Left ventricle myocardium inferior (tissue), 1 donor: ENCODE measurements around the gene DAB2IP. TPM values are rescaled to one million over a fixed set of nuclear protein-coding genes. Genes with fewer than 3 reads are reported as not detected.

Experiments used
- DNase-seq: peaks from one replicate; pipeline ENCODE4 v3.0.0-alpha.2; 2020
- H3K27ac ChIP-seq: fragments of 200-600 bp; replicated peaks from 2 replicates; pipeline ENCODE4 v1.8.0; 2021
- H3K27me3 ChIP-seq: fragments of 200-600 bp; 2 replicates; pipeline ENCODE4 v1.8.0; 2021; ENCODE audit warnings: low read depth
- H3K36me3 ChIP-seq: fragments of 200-600 bp; 2 replicates; pipeline ENCODE4 v1.8.0; 2021
- H3K4me1 ChIP-seq: fragments of 200-600 bp; 2 replicates; pipeline ENCODE4 v1.8.0; 2021
- H3K4me3 ChIP-seq: fragments of 200-600 bp; 2 replicates; pipeline ENCODE4 v1.8.0; 2021; ENCODE audit warnings: mild to moderate bottlenecking, moderate library complexity
- H3K9me3 ChIP-seq: fragments of 200-600 bp; replicated peaks from 2 replicates; pipeline ENCODE4 v1.8.0; 2021
- CTCF ChIP-seq: fragments of 200-600 bp; IDR thresholded peaks from 2 replicates; pipeline ENCODE4 v1.8.0; 2021; ENCODE audit warnings: antibody characterized with exemption, mild to moderate bottlenecking, borderline replicate concordance
- intact Hi-C: fragments of 100-400 bp; cut with micrococcal nuclease; formaldehyde crosslinking; loops from one replicate; pipeline ENCODE4 v1.11.0; 2022
- total RNA-seq: library from RNA; stranded (reverse); fragmentation: NEBNext Ultra II Directional; extraction: Animal tissue kit (Norgen Biotek cat#: 25700); gene quantifications from one replicate; pipeline ENCODE4 v1.2.1, GENCODE V29; 2021
- donor health status: DM: no; HTN: yes; CAD: no; lungs with severe emphysema.

DAB2IP gene
- total RNA-seq, 1 donor from 2014 or later = 50.7 TPM

GRCh38 chr9:121646992-121647391, 4.4 kb upstream of the DAB2IP start:
- intact Hi-C loops = no loop called here
- no peaks in the 10 kb centered on the region for H3K36me3 ChIP-seq
- H3K27me3 ChIP-seq = no peaks in the 10 kb centered on the region
- H3K4me1 ChIP-seq = peaks cover 89% of the 10 kb centered on the region
- peak overlapping the region; percentile 68 for H3K27ac ChIP-seq
- H3K4me3 ChIP-seq = no peak overlapping the region
- TF ChIP-seq CTCF = no peak
- no peak for DNase-seq
- no peaks in the 10 kb centered on the region for H3K9me3 ChIP-seq

- intact Hi-C loops = no loop called here
- Histone ChIP-seq H3K4me1 (peaks cover 89% of the 10 kb centered on the region), H3K36me3 (no peaks in the 10 kb centered on the region), H3K9me3 (no peaks in the 10 kb centered on the region), H3K27me3 (no peaks in the 10 kb centered on the region), H3K27ac (no peak overlapping the region), H3K4me3 (no peak overlapping the region)
- no peak for DNase-seq
- no peak for TF ChIP-seq CTCF
Observed at GRCh38 chr9:121648172-121648571, 3.3 kb upstream of the DAB2IP start.

- Histone ChIP-seq H3K4me1 (peaks cover 91% of the 10 kb centered on the region), H3K27ac (peak overlapping the region; percentile 88), H3K36me3 (no peaks in the 10 kb centered on the region), H3K27me3 (no peaks in the 10 kb centered on the region), H3K4me3 (no peak overlapping the region), H3K9me3 (no peaks in the 10 kb centered on the region)
- DNase-seq = no peak
- intact Hi-C loops = no loop called here
- no peak for TF ChIP-seq CTCF
Observed at GRCh38 chr9:121648799-121649198, 2.6 kb upstream of the DAB2IP start.

GRCh38 chr9:121649476-121650216, 1.8 kb upstream of the DAB2IP start:
- intact Hi-C loops = no loop called here
- no peaks in the 10 kb centered on the region for H3K27me3 ChIP-seq
- no peaks in the 10 kb centered on the region for H3K9me3 ChIP-seq
- peaks cover 91% of the 10 kb centered on the region for H3K4me1 ChIP-seq
- DNase-seq = no peak
- peak overlapping the region; percentile 88 for H3K27ac ChIP-seq
- H3K36me3 ChIP-seq = no peaks in the 10 kb centered on the region
- TF ChIP-seq CTCF = no peak
- peak overlapping the region; percentile 80 for H3K4me3 ChIP-seq

GRCh38 chr9:121650217-121651007, 1.0 kb upstream of the DAB2IP start:
- intact Hi-C loops = no loop called here

More at GRCh38 chr9:121650217-121651007, 1.0 kb upstream of the DAB2IP start:
- H3K36me3 ChIP-seq = no peaks in the 10 kb centered on the region
- H3K4me3 ChIP-seq = peak overlapping the region; percentile 80
- TF ChIP-seq CTCF = no peak
- peaks cover 91% of the 10 kb centered on the region for H3K4me1 ChIP-seq
- no peaks in the 10 kb centered on the region for H3K27me3 ChIP-seq
- H3K27ac ChIP-seq = peak overlapping the region; percentile 88
- H3K9me3 ChIP-seq = no peaks in the 10 kb centered on the region
- DNase-seq = peak; percentile 56
